Adrenal gland (tissue), 12 donors: ENCODE results near the gene POTEF. TPM values are rescaled to one million over a fixed set of nuclear protein-coding genes. Genes with fewer than 3 reads are reported as not detected.
A peak's percentile ranks its signal among the peaks of the same experiment; 100 is the strongest.
"Not testable (repeated sequence)": the region's sequence is repeated elsewhere in the genome, so short reads cannot be mapped to it uniquely, and the experiment has no call there.

Source experiments
- DNase-seq, 7 donors: peaks; one replicate each; pipeline ENCODE4 v3.0.0-alpha.2; 2019 to 2020
- H3K27ac ChIP-seq, 5 donors: fragments of 200-600 bp; sonication (generic) in 4 of 5; 1 replicate in 3 of 5; 2 replicates in 2 of 5; pipeline versions ENCODE4 v1.5.1 to v1.8.0; 2016 to 2020; ENCODE audit warnings: mild to moderate bottlenecking in 1 of 5
- H3K27me3 ChIP-seq: fragments of 200-600 bp; 2 replicates; pipeline ENCODE4 v1.8.0; 2021
- H3K36me3 ChIP-seq, 2 donors: fragments of 200-600 bp; replicated peaks in 1 of 2; 1 replicate in 1 of 2; 2 replicates in 1 of 2; pipeline versions ENCODE4 v1.5.1 to v1.8.0; 2018 to 2022
- H3K4me1 ChIP-seq, 2 donors: fragments of 200-600 bp; replicated peaks in 1 of 2; 1 replicate in 1 of 2; 2 replicates in 1 of 2; pipeline versions ENCODE4 v1.5.1 to v1.8.0; 2018 to 2021
- H3K4me3 ChIP-seq, 4 donors: fragments of 200-600 bp; sonication (generic) in 3 of 4; one replicate each; pipeline ENCODE4 v1.5.1; 2016 to 2018
- H3K9me3 ChIP-seq, 3 donors: fragments of 200-600 bp; sonication (generic) in 1 of 3; replicated peaks in 1 of 3; 1 replicate in 2 of 3; 2 replicates in 1 of 3; pipeline versions ENCODE4 v1.5.1 to v1.8.0; 2016 to 2021
- POLR2A ChIP-seq, 2 donors: fragments of 450-650 bp; IDR thresholded peaks; one replicate each; pipeline ENCODE4 v1.6.1; 2017; ENCODE audit warnings: antibody characterized with exemption in 2 of 2, mild to moderate bottlenecking in 2 of 2, moderate library complexity in 1 of 2
- whole genome bisulfite sequencing, 4 donors: extraction: QIAGEN DNeasy Blood & Tissue Kit in 2 of 4; methylation state at CpG; one replicate each; pipeline versions ENCODE4 v1.1.5 to v1.1.7; 2013 to 2017; 5-methylcytosine and 5-hydroxymethylcytosine counted together
- intact Hi-C, 2 donors: fragments of 100-400 bp; cut with DNase I; formaldehyde crosslinking; loops; one replicate each; pipeline versions ENCODE4 v1.14.1 to v1.15.0; 2022 to 2023
- polyA plus RNA-seq, 3 donors: library from polyadenylated mRNA; stranded (reverse); fragments of 200-250 nt in 2 of 3; fragments of 350-450 nt in 1 of 3; fragmentation: Illumina TruSeq in 1 of 3; extraction: RNeasy Lipid Tissue Mini Kit (QIAGEN cat#74804) in 1 of 3; gene quantifications; one replicate each; pipeline ENCODE4 v1.2.3, GENCODE V29; 2013 to 2014
- total RNA-seq, 9 donors: library from RNA; depleted of rRNA in 4 of 9; stranded (reverse); fragments of >200 nt in 4 of 9; fragments of 120-200 nt in 1 of 9; fragmentation: NEBNext Ultra II Directional in 1 of 9; extraction: Animal tissue kit (Norgen Biotek cat#: 25700) in 1 of 9; gene quantifications; one replicate each; pipeline versions ENCODE4 v1.1.0 to v1.2.4, GENCODE V29; 2013 to 2023
- TF ChIP-seq, protein P1 (sequence below), 6 experiments: fragments of 450-650 bp in 4 of 6; fragments of 200-600 bp in 2 of 6; sonication (generic) in 1 of 6; IDR thresholded peaks; 1 replicate in 5 of 6; 2 replicates in 1 of 6; pipeline versions ENCODE4 v1.5.1 to v1.8.0; 2016 to 2021; ENCODE audit warnings: antibody characterized with exemption in 6 of 6, mild to moderate bottlenecking in 2 of 6, moderate library complexity in 1 of 6
- donor health status: healthy with polysubstance abuse.
- donor health status: Bipolar disorder and iron deficiency.
- donor health status: DM: yes; HTN: yes; CAD: no.
- donor health status: DM: no; HTN: no; CAD: no.
- donor health status: DM: no; HTN: no; CAD: no.
- donor health status: DM: yes; HTN: yes; CAD: no.

The POTEF gene
- total and polyA plus RNA-seq, 12 donors = not detected

DNA sequence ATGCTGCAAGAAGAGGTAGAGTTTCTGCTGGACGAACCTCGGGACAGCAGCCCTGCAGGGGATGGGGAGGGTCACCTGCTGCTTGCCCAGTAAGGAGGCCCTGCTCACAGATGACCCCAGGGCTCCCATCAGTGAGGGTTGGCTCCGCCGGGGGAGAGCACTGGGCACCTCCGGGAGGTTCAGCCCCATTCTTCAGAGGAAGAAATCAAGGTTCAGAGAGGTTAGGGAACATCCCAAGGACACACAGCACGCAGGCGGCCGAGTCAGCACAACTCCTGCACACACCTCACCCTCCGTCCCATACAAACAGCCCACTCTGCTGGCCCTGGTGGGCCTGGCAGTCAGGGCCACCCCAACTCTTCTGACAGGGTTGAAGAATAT is 27.6 kb upstream of the POTEF start:
- no peak for DNase-seq
- WGBS, 4 donors = 82 to 86% (median 86%) methylated on average over 4 to 9 of the region's 9 CpGs; no CpG with 5 or more reads in 1 of the 4 donors
- no peaks in the 10 kb centered on the region for H3K27me3 ChIP-seq
- peaks cover 0 to 18% of the 10 kb centered on the region in 2 donors for H3K36me3 ChIP-seq
- H3K4me3 ChIP-seq = no peak overlapping the region
- H3K9me3 ChIP-seq = no peaks in the 10 kb centered on the region
- no peak overlapping the region for H3K27ac ChIP-seq
- intact Hi-C loops = no loop called here
- H3K4me1 ChIP-seq = no peaks in the 10 kb centered on the region
- TF ChIP-seq POLR2A (IDR thresholded peaks at IDR 0.05) = no peak
- TF ChIP-seq, protein P1, sequence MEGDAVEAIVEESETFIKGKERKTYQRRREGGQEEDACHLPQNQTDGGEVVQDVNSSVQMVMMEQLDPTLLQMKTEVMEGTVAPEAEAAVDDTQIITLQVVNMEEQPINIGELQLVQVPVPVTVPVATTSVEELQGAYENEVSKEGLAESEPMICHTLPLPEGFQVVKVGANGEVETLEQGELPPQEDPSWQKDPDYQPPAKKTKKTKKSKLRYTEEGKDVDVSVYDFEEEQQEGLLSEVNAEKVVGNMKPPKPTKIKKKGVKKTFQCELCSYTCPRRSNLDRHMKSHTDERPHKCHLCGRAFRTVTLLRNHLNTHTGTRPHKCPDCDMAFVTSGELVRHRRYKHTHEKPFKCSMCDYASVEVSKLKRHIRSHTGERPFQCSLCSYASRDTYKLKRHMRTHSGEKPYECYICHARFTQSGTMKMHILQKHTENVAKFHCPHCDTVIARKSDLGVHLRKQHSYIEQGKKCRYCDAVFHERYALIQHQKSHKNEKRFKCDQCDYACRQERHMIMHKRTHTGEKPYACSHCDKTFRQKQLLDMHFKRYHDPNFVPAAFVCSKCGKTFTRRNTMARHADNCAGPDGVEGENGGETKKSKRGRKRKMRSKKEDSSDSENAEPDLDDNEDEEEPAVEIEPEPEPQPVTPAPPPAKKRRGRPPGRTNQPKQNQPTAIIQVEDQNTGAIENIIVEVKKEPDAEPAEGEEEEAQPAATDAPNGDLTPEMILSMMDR (IDR thresholded peaks at IDR 0.05) = no peak

DNA sequence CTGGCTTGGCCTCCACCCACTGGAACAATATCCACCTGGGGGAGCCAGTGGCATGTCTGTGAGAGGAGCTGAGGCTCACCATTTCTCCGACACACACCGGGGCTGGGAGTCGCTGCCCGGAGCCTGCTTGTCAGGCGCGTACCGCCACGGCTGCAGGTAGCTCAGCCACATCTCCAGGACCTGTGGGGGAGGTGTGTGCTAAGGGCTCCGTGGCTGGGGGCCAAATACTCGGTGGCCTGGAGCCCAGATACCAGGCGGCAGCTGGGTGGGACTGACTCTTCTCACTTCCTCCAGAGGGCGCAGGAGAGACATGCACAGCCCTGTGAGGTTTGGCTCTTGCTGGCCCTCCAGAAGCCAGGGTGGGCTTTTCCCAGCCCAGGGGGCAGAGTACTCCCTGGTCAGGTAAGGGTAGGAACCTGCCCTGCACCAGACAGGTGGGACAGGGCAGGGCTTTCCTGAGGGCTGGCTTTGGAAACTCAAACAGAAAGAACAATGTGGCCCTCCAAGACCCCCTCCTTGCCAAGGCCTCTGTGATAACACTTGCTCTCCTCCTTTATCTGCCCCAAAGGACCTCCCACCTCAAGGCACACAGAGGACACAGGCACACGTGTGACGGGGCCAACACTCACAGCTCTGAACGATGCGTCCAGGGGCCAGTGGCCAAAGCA is 27.1 kb upstream of the POTEF start:
- 56 to 89% (median 63%) methylated on average over 3 to 16 of the region's 16 CpGs; no CpG with 5 or more reads in 1 of the 4 donors for WGBS, 4 donors
- H3K27ac ChIP-seq, intact Hi-C loops, H3K4me3 ChIP-seq, H3K27me3 ChIP-seq, H3K9me3 ChIP-seq, H3K4me1 ChIP-seq: not testable (repeated sequence)
- TF ChIP-seq, protein P1 (IDR thresholded peaks at IDR 0.05) = peak; percentile 30 to 57 (median 50)
- peaks cover 0 to 18% of the 10 kb centered on the region in 2 donors for H3K36me3 ChIP-seq
- DNase-seq = peak; percentile 51 to 78 (median 70)

DNA sequence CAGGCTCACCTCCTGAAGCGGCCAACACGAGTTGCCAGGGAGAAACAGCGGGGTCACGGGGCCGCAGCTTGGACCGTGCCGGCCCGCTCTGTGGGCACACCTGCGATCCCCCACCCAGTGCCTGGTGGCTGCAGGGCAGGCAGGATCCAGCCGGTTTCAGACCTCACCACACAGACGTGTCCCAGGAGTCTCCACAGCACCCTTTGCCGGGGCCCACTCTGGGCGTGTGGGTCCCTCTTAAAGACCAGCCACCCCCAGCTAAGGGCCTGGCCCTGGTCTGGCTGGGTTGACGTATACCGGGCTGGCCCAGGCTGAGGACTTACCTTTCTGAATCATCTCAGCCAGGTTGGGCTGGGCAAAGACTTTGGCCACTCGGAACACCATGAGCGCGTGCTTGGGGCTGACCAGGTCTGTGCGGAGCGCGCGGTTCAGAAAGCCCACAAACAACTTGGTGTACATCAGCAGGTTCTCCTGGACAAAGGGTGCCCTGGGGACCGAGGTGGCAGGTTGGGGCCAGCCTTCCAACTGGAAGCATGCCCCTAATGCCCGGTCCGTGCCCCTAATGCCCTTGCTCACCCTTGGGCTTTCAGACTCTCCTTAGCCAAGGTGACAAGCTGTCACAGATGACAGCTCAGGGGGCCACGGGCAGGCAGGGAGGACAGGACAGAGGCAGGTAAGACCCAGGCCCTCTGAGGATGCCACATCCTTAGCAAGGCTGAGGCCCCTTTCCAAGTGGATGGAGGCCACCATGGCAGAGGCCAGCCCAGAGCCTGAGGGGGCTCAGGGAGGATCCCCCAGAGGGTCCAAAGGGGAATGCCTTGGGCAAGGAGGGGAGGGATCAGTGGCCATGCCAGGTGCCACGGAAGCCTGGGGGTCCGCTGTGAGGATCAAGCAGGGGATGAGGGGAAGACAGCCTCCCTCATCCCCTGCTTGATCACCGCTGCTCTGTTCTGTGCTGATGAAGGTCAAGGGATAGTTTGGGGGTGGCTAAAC is 26.0 kb upstream of the POTEF start:
- H3K4me3 ChIP-seq = no peak overlapping the region
- WGBS, 4 donors = 92 to 95% (median 95%) methylated on average over 6 to 29 of the region's 29 CpGs
- no peaks in the 10 kb centered on the region for H3K4me1 ChIP-seq
- no peaks in the 10 kb centered on the region for H3K27me3 ChIP-seq
- intact Hi-C loops = no loop called here
- no peak overlapping the region for H3K27ac ChIP-seq
- H3K9me3 ChIP-seq = no peaks in the 10 kb centered on the region
- H3K36me3 ChIP-seq = peaks cover 0 to 18% of the 10 kb centered on the region in 2 donors
- no peak for DNase-seq
- TF ChIP-seq, protein P1 (IDR thresholded peaks at IDR 0.05) = no peak
- TF ChIP-seq POLR2A (IDR thresholded peaks at IDR 0.05) = no peak

DNA sequence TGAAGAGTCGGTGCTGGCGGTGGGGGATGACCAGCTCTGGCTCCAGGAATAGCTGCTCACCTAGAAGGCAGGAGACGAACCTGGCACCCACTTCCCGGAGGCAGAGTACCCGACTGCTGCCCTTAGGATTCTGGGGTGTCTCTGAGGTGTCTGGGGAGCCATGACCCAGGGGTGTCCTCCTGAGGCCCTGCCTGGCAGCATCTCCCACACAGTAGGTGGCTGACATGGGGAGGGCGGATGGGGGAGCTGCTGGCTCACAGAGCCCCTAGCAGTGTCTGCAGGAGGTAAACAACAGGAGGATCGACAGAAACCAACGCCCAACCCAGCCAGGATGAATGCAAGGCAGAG is 25.4 kb upstream of the POTEF start:
- H3K4me1 ChIP-seq, H3K4me3 ChIP-seq, H3K27ac ChIP-seq, DNase-seq, intact Hi-C loops, H3K9me3 ChIP-seq, H3K27me3 ChIP-seq: not testable (repeated sequence)
- peaks cover 0 to 18% of the 10 kb centered on the region in 2 donors for H3K36me3 ChIP-seq
- WGBS, 4 donors = 91 to 100% (median 96%) methylated on average over 1 to 7 of the region's 8 CpGs; no CpG with 5 or more reads in 1 of the 4 donors

DNA sequence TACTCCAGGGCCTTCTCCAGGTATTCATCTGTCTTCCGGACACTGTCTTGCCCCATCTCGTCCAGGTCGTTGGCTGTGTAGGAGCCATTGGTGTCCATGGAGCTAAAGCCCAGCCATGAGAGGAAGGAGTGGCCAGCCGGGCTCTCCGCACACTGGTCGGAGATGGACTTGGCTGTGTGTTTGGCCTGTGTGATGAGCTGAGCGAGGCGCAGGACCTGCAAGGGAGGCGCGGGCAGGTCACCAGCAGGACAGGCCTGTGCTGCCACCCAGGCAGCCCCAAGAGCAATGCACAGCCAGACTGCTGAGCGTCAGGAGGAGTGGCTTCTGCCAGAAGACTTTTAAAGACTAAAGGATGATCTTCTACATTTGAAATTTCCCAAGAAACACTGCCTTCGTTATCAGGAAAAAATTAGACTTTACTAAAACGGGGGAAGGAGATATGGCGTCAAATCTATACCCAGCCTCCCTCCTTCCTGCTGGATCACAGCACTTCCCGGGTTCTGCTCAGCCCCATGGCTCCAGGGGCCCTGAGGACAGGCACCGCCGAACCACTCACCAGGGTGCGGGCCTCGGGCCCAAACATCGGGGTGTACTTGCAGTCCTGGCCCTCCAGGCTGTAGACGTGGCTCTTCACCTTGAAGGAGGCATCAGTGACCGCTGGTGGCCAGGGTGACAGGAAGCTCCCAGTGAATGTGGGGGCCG is 24.9 kb upstream of the POTEF start:
- H3K27ac ChIP-seq, H3K4me3 ChIP-seq, H3K4me1 ChIP-seq, H3K27me3 ChIP-seq, H3K9me3 ChIP-seq, DNase-seq, intact Hi-C loops: not testable (repeated sequence)
- WGBS, 4 donors = 89 to 97% (median 93%) methylated on average over 11 to 22 of the region's 23 CpGs
- H3K36me3 ChIP-seq = peaks cover 0 to 18% of the 10 kb centered on the region in 2 donors
